Measurements from ENCODE around the gene ZNF587B.
"Not testable (repeated sequence)": the region's sequence is repeated elsewhere in the genome, so short reads cannot be mapped to it uniquely, and the experiment has no call there.

Gene ZNF587B

GRCh38 chr19:57873883-57874799 lies 44.0 kb downstream of the ZNF587B start:
- not testable (repeated sequence) for DNase-seq

GRCh38 chr19:57886046-57886445 lies 55.9 kb downstream of the ZNF587B start:
- DNase-seq, result no peak

GRCh38 chr19:57887195-57887941 lies 57.3 kb downstream of the ZNF587B start:
- no peak for DNase-seq

GRCh38 chr19:57888107-57888559 lies 58.0 kb downstream of the ZNF587B start:
- no peak for DNase-seq

GRCh38 chr19:57888560-57889231 lies 58.6 kb downstream of the ZNF587B start, which contains the start of gene ZNF814:
Gene ZNF814, minus strand, starts transcription at chr19:57889037. Its CDS starts 235 bp downstream, at chr19:57888802.
- DNase-seq, result peak; percentile 83 to 89

- not testable (repeated sequence) for DNase-seq
These were observed 60.6 kb downstream of the ZNF587B start for GRCh38 chr19:57890706-57891105.
